Astrocyte of the spinal cord (primary cell): ENCODE data around the gene ZNF324B.

Experiments used
- DNase-seq: peaks from one replicate; pipeline ENCODE4 v3.0.0; 2011; ENCODE audit warnings: low read depth, low spot score
- H3K4me3 ChIP-seq: 2 replicates; pipeline ENCODE4 v1.5.1; 2011; ENCODE audit warnings: low read depth, mild to moderate bottlenecking, low read length, moderate library complexity
- in situ Hi-C: cut with HindIII; loops from 2 replicates; pipeline ENCODE4 v1.10.0; 2017; ENCODE audit warnings: low sequenced_read_pairs
- TF ChIP-seq, protein P1 (sequence below): IDR thresholded peaks from 2 replicates; pipeline ENCODE4 v1.5.1; 2012; ENCODE audit warnings: low read depth, mild to moderate bottlenecking, low read length, inconsistent platforms

Gene ZNF324B

DNA sequence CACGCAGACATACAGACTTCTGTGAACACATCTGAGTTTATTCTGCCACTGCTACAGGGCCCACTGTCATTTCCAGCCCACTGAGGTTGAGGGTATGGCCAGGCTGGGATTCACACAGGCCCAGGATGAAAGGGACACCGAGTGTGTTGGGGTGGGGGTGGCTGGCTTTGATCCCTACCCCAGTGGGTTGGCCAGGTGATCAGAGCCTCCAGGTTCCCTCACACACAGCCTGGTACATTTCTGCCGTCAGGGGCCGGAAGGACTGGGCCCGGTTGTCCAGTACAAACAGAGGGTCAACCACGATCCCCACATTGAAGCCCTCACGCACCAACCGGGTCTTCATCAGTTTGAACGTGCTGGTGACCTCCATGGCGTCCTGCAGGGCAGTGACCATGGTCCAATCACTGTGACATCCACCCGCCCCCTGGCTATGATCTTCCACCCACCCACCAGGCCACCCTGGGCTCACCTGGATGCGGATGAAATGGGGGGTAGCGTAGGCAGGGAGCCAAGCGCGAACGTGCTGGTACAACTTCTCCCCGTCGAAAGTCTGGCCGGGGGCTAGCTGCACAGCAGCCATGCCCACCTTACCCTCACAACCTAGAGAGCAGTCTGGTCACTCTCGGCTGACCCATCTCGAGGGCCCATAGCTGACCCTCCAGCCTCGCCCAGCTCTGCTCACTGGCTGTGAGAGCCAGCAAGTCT, 47.0 kb downstream of the ZNF324B start:
- no peak for DNase-seq
- TF ChIP-seq, protein P1, sequence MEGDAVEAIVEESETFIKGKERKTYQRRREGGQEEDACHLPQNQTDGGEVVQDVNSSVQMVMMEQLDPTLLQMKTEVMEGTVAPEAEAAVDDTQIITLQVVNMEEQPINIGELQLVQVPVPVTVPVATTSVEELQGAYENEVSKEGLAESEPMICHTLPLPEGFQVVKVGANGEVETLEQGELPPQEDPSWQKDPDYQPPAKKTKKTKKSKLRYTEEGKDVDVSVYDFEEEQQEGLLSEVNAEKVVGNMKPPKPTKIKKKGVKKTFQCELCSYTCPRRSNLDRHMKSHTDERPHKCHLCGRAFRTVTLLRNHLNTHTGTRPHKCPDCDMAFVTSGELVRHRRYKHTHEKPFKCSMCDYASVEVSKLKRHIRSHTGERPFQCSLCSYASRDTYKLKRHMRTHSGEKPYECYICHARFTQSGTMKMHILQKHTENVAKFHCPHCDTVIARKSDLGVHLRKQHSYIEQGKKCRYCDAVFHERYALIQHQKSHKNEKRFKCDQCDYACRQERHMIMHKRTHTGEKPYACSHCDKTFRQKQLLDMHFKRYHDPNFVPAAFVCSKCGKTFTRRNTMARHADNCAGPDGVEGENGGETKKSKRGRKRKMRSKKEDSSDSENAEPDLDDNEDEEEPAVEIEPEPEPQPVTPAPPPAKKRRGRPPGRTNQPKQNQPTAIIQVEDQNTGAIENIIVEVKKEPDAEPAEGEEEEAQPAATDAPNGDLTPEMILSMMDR: no peak
- in situ Hi-C loops: no loop called here
- peak overlapping the region; percentile 54 for H3K4me3 ChIP-seq

DNA sequence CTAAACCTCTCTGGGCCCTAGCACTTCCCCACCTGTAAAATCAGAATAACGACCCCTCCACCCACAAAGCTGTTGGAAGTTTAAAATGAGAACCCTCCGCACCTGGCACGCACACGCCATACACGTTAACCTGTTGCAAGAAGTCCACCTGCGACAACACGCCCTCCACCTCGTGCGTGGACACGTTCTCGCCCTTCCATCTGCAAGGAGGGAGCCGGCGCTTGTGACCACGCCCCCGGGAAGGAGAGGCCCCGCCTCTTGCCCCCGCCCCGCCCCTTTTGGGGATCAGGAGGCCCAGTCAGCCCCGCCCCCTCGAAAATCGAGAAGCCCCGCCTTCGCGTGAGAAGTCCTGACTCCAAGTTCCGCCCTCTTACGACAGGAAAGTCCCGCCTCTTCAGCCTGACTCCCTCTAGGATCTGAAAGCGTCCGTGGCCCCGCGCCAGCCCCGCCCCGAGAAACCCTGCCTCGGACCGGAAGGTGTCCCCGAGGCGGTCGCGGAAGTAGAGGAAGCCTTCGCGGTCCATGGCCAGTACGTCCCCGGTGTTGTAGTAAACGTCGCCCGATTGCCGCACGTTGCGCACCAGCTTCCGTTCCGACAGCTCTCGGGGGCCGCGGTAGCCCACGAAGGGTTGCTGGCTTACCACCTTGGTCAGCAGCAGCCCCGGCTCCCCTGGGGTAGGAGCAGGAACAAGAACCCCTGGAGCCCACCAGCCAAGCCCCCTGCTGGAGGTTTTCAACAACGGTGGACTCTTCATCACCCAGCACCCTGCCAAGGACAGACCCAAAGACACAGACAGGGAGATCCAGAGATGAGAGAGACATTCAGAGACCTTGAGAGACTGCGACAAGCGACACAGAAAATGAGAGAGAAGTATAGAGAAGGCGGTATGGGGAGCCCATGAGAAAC, 47.9 kb downstream of the ZNF324B start:
- TF ChIP-seq, protein P1: peak; percentile 41
- H3K4me3 ChIP-seq: peak overlapping the region; percentile 54
- in situ Hi-C loops: no loop called here
- DNase-seq: peak; percentile 99

DNA sequence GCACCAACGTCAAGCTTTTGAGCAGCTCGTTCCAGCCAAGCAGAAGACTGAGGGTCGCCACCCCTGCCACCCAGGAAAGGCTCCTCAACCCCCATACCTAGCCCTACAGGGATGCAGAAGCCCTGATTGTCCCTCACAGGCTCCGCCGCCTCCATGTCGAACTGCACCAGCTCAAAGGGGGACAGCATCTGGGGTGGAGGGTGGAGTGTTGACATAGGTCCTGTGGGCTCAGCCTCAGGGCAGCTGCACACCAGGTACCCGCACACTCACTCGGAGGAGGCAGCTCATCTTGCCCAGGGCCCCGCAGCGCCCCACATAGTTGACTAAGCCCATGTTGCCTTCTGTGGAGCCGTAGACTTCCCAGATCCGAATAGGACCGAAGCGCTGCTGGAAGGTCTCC, 48.8 kb downstream of the ZNF324B start:
- no peak overlapping the region for H3K4me3 ChIP-seq
- TF ChIP-seq, protein P1: no peak
- DNase-seq: no peak
- in situ Hi-C loops: no loop called here
